Activated naive CD4-positive, alpha-beta T cell treated with anti-CD3 and anti-CD28 coated beads, Interleukin-2, amount 50 U/mL, for 16 hours (primary cell): ENCODE data around the gene TMEM219.

Experiments
- DNase-seq: peaks from one replicate; pipeline ENCODE4 v3.0.0-alpha.2; 2020

The TMEM219 gene

GRCh38 chr16:29983420-29984136 is 21.7 kb downstream of the TMEM219 start:
- DNase-seq, result no peak

GRCh38 chr16:29984137-29984763 is 22.4 kb downstream of the TMEM219 start:
- no peak for DNase-seq

GRCh38 chr16:29984764-29985147 is 22.9 kb downstream of the TMEM219 start:
- no peak for DNase-seq

- DNase-seq, result no peak
Measured at GRCh38 chr16:29985271-29985811, 23.5 kb downstream of the TMEM219 start.

- DNase-seq, result no peak
Measured at GRCh38 chr16:29986231-29986630, 24.4 kb downstream of the TMEM219 start.

- no peak for DNase-seq
Measured at GRCh38 chr16:29986931-29987330, 25.1 kb downstream of the TMEM219 start.

- DNase-seq, result no peak
Measured at GRCh38 chr16:29987371-29988085, 25.6 kb downstream of the TMEM219 start.

GRCh38 chr16:29988346-29989075 is 26.6 kb downstream of the TMEM219 start:
- no peak for DNase-seq

GRCh38 chr16:29989111-29989858 is 27.4 kb downstream of the TMEM219 start:
- DNase-seq, result no peak

- DNase-seq, result no peak
Measured at GRCh38 chr16:29990034-29990433, 28.2 kb downstream of the TMEM219 start.

- DNase-seq, result no peak
Measured at GRCh38 chr16:29990883-29991570, 29.1 kb downstream of the TMEM219 start.

GRCh38 chr16:29991571-29991904 is 29.7 kb downstream of the TMEM219 start:
- no peak for DNase-seq

- no peak for DNase-seq
Measured at GRCh38 chr16:29992344-29992967, 30.6 kb downstream of the TMEM219 start.

- DNase-seq, result no peak
Measured at GRCh38 chr16:29993191-29993902, 31.5 kb downstream of the TMEM219 start.

GRCh38 chr16:29993903-29994599 is 32.2 kb downstream of the TMEM219 start:
- no peak for DNase-seq

- DNase-seq, result peak; percentile 77
Measured at GRCh38 chr16:29994600-29995323, 32.9 kb downstream of the TMEM219 start.

- peak; percentile 85 for DNase-seq
Measured at GRCh38 chr16:29995324-29995910, 33.5 kb downstream of the TMEM219 start, which contains the start of gene HIRIP3. HIRIP3 (minus strand) TSS chr16:29995617; CDS start chr16:29995605, 12 bp downstream.

- peak; percentile 100 for DNase-seq
Measured at GRCh38 chr16:29995911-29996765, 34.3 kb downstream of the TMEM219 start, which contains the start of gene INO80E. INO80E (plus strand) TSS chr16:29996241; CDS start chr16:29996311, 70 bp downstream.
